ENCODE data around the gene SYT15B. TPM values are rescaled to one million over a fixed set of nuclear protein-coding genes. Genes with fewer than 3 reads are reported as not detected.
"Not testable (repeated sequence)": the region's sequence is repeated elsewhere in the genome, so short reads cannot be mapped to it uniquely, and the experiment has no call there.

Gene SYT15B
- total RNA-seq, 2 donors from 2014 or later = 1.8 to 5.3 TPM

DNA sequence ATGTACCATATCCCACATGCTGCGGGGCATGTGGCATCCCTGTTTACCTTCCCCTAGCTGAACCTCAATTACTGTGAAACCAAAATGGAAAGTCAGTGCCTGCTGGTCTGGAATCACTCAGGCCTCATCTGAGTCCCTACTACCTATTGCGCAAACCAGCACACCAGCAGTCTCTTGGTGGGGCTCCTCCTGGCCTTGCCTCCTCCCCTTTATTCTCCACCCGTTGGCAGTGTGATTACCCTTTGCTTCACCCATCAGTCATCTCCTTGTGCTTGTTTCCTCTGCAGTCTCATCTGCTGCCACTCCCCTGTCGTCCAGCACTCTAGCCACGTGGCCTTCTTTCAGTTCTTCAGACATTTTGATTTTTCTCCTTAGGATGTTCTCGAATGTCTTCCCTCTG lies 39.3 kb downstream of the SYT15B start:
- not testable (repeated sequence) for H3K9me3 ChIP-seq; ATAC-seq (ENCODE audit: insufficient number of reproducible peaks, low FRiP score, low read depth); H3K36me3 ChIP-seq; H3K27ac ChIP-seq; DNase-seq (ENCODE audit: low spot score); H3K4me1 ChIP-seq (ENCODE audit: control insufficient read depth in 1 of 2, low read depth in 2 of 2); H3K27me3 ChIP-seq (replicated peaks; ENCODE audit: insufficient read depth); H3K4me3 ChIP-seq

DNA sequence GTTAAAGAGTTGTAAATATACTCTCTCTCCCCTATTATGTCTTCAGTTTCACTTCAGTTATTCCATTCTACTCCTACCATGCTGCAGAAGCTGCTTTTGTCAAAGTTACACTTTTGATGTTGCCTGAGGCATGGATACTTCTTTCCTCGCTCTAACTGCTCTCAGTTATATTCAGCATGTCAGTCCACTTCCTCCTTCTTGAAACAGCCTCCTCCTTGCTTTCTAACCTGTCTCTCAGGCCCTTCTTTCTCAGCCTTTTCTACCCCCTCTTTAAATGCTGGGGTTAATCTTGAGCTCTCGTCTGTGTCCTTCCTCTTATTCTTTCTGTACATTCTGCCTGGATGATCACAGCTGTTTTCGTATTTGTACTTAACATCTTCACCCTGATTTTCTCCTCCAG lies 40.0 kb downstream of the SYT15B start:
- not testable (repeated sequence) for H3K36me3 ChIP-seq; H3K9me3 ChIP-seq; ATAC-seq (ENCODE audit: insufficient number of reproducible peaks, low FRiP score, low read depth)

DNA sequence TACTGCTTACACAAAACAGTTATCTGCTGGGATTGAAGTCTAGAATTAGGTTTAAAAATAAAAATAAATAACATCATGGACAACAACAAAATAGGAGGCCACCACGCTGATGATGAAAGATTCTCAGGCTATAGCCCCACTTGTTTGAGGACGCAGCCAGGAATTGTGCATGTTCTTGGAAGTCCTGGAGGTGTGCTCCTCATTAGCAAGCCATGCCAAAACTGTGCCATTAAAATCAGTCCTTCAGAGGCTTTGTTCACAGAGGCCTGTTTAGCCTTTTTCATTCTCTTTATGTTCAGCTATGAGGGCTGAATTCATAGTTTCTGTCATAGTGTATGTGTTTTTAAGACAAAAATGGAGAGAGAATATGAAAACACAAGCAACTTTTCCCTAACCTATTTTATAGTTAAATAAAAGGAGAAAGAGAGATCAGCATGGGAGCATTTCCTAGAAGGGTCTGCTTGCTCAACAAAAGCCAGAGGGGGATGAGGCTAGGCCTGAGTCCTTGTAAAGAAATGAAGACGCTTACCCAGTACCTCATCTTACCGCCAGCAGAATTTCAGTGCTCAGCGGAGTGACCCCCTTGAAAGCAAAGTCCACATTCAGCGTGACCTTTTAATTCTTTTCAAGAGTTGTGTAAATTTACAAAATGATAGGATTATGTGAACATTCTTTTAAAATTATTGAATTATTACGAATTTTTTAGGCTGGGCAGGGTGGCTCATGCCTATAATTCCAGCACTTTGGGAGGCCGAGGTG lies 46.2 kb downstream of the SYT15B start:
- not testable (repeated sequence) for H3K27ac ChIP-seq; H3K27me3 ChIP-seq (replicated peaks; ENCODE audit: insufficient read depth); H3K36me3 ChIP-seq; H3K4me3 ChIP-seq; DNase-seq (ENCODE audit: low spot score); H3K9me3 ChIP-seq; H3K4me1 ChIP-seq (ENCODE audit: control insufficient read depth in 1 of 2, low read depth in 2 of 2); ATAC-seq (ENCODE audit: insufficient number of reproducible peaks, low FRiP score, low read depth)

More for the DNA sequence above, 40.0 kb downstream of the SYT15B start:
- H3K4me1 ChIP-seq (ENCODE audit: control insufficient read depth in 1 of 2, low read depth in 2 of 2); H3K4me3 ChIP-seq; H3K27ac ChIP-seq; H3K27me3 ChIP-seq (replicated peaks; ENCODE audit: insufficient read depth); DNase-seq (ENCODE audit: low spot score): not testable (repeated sequence)

Other genes starting within 250 kb of the SYT15B start
- 10 to 100 TPM in 1 of 2 donors, 1 to 10 TPM in 1; 8.9 to 13.9 TPM for gene AGAP9, start 240.0 kb downstream of the SYT15B start, total RNA-seq
- gene NPY4R2, start 155.1 kb upstream of the SYT15B start, total RNA-seq = not detected
- not detected for gene FAM25C, start 236.2 kb upstream of the SYT15B start, total RNA-seq